Smooth muscle cell (in vitro differentiated cells): Measurements from ENCODE around the gene ADD2. TPM values are rescaled to one million over a fixed set of nuclear protein-coding genes. Genes with fewer than 3 reads are reported as not detected.

ENCODE experiments used
- DNase-seq: peaks from one replicate; lab custom pipeline; 2025; ENCODE audit not compliant: unreplicated experiment; lab: John Stamatoyannopoulos, UW
- H2AFZ ChIP-seq: fragments of 200-600 bp; sonication (generic); 2 replicates; pipeline ENCODE4 v1.6.0; 2016; ENCODE audit warnings: antibody characterized with exemption, low read depth, mild to moderate bottlenecking
- H3F3A ChIP-seq: fragments of 200-600 bp; sonication (generic); 2 replicates; pipeline ENCODE4 v1.6.0; 2017; ENCODE audit warnings: antibody characterized with exemption, low read depth
- H3K27ac ChIP-seq: fragments of 200-600 bp; sonication (generic); 2 replicates; pipeline ENCODE4 v1.5.1; 2016; ENCODE audit warnings: low read depth, mild to moderate bottlenecking
- H3K27me3 ChIP-seq: fragments of 200-600 bp; sonication (generic); 2 replicates; pipeline ENCODE4 v1.6.1; 2016; ENCODE audit warnings: low read depth, mild to moderate bottlenecking
- H3K36me3 ChIP-seq: fragments of 200-600 bp; sonication (generic); 2 replicates; pipeline ENCODE4 v1.5.1; 2016; ENCODE audit warnings: low read depth
- H3K4me1 ChIP-seq: fragments of 200-600 bp; sonication (generic); 2 replicates; pipeline ENCODE4 v1.5.1; 2016; ENCODE audit warnings: low read depth
- H3K4me2 ChIP-seq: fragments of 200-600 bp; sonication (generic); 2 replicates; pipeline ENCODE4 v1.6.0; 2016; ENCODE audit warnings: mild to moderate bottlenecking
- H3K4me3 ChIP-seq: fragments of 200-600 bp; sonication (generic); 2 replicates; pipeline ENCODE4 v1.5.1; 2016; ENCODE audit warnings: mild to moderate bottlenecking
- H3K79me2 ChIP-seq: fragments of 200-600 bp; sonication (generic); 2 replicates; pipeline ENCODE4 v1.6.0; 2016; ENCODE audit warnings: low read depth, mild to moderate bottlenecking
- H3K9ac ChIP-seq: fragments of 200-600 bp; sonication (generic); 2 replicates; pipeline ENCODE4 v1.6.0; 2016; ENCODE audit warnings: low read depth
- H3K9me3 ChIP-seq: fragments of 200-600 bp; sonication (generic); replicated peaks from 2 replicates; pipeline ENCODE4 v1.5.1; 2016; ENCODE audit warnings: low read depth
- H4K20me1 ChIP-seq: fragments of 200-600 bp; sonication (generic); 2 replicates; pipeline ENCODE4 v1.6.0; 2016; ENCODE audit warnings: low read depth
- WGBS: methylation state at CpG from one replicate; pipeline ENCODE4 v1.1.7; 2016; ENCODE audit warnings: low lambda C conversion rate; 5-methylcytosine and 5-hydroxymethylcytosine counted together
- polyA plus RNA-seq: library from polyadenylated mRNA; unstranded; fragments of >200 nt; fragmentation: Nextera tagmentation; extraction: Ambion mirVana; gene quantifications from 2 replicates; pipeline ENCODE4 v1.2.1, GENCODE V29; 2016
- total RNA-seq: library from RNA; depleted of rRNA; stranded (reverse); fragments of >200 nt; gene quantifications from 2 replicates; pipeline ENCODE4 v1.2.3, GENCODE V29; 2014
- TF ChIP-seq, protein P1 (sequence below): fragments of 200-600 bp; sonication (generic); IDR thresholded peaks from 2 replicates; pipeline ENCODE4 v1.5.1; 2017; ENCODE audit warnings: borderline replicate concordance, mild to moderate bottlenecking, antibody characterized with exemption; ENCODE audit not compliant: insufficient read depth, poor library complexity, severe bottlenecking

The ADD2 gene
- total and polyA plus RNA-seq, 2 experiments from 2014 or later: 4.3 to 7.1 TPM

DNA sequence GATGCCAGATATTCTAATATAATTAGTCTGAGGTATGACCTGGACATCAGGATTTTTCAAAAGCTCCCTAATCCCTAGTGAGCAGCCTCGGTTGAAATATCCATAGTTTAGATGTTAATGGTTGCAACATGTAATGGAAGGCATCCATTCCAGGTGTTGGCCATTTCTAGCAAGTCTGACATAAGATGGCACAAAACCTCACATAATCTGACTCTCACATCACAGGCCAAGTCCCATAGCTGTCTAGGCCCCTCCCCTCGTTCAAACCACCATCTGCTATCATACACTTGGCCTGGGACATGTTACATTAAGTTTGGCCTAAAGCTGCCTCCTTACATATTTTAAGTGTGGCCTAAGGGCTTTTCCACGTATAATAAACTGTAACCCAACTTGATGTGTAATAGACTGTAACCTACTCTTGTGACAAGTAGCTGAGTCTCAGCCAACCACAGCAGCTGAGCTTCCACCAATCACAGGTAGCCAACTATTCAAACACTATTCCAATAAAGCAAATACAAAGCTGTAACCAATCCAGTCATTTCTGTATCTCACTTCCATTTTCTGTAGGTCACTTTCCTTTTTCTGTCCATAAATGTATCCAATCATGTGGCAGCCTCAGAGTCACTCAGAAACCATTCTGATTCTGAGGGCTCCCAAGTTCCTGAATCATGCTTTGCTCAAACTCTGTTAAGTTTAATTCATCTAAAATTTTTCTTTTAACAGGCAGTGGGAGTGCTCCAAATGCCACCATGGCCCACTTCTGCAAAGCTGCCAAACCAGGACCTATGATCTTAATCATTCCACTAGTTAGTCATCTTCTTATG is 59.4 kb downstream of the ADD2 start:
- Histone ChIP-seq H3F3A (no peaks in the 10 kb centered on the region), H3K27ac (no peak overlapping the region), H2AFZ (no peak overlapping the region), H3K9me3 (no peaks in the 10 kb centered on the region), H3K79me2 (no peaks in the 10 kb centered on the region), H3K27me3 (no peaks in the 10 kb centered on the region), H3K4me3 (no peak overlapping the region), H3K4me2 (no peak overlapping the region), H3K9ac (no peak overlapping the region), H3K4me1 (no peaks in the 10 kb centered on the region), H3K36me3 (no peaks in the 10 kb centered on the region), H4K20me1 (no peaks in the 10 kb centered on the region)
- TF ChIP-seq, protein P1, sequence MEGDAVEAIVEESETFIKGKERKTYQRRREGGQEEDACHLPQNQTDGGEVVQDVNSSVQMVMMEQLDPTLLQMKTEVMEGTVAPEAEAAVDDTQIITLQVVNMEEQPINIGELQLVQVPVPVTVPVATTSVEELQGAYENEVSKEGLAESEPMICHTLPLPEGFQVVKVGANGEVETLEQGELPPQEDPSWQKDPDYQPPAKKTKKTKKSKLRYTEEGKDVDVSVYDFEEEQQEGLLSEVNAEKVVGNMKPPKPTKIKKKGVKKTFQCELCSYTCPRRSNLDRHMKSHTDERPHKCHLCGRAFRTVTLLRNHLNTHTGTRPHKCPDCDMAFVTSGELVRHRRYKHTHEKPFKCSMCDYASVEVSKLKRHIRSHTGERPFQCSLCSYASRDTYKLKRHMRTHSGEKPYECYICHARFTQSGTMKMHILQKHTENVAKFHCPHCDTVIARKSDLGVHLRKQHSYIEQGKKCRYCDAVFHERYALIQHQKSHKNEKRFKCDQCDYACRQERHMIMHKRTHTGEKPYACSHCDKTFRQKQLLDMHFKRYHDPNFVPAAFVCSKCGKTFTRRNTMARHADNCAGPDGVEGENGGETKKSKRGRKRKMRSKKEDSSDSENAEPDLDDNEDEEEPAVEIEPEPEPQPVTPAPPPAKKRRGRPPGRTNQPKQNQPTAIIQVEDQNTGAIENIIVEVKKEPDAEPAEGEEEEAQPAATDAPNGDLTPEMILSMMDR: no peak
- no peak for DNase-seq
- 95% methylated on average over 3 of the region's 3 CpGs for WGBS

DNA sequence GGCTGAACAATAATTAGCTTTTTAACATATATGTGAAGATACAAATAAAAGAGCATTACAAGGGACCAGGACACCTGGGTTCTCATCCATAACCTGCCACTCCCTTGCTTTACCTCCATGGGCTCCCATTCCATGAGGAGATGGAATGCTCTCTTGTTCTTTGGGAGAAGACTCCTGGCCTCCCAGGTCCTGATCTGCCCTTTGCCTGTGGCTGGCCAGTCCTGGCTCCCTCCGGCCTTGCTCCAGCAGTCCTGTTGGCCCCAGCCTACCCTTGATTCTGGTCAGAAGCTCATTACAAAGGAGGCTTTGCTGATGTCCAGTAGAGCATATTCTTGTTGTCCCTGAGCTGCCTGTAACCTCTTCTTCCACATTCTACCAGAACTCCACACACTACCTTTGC is 60.3 kb downstream of the ADD2 start:
- Histone ChIP-seq H3K9ac (no peak overlapping the region), H4K20me1 (no peaks in the 10 kb centered on the region), H3K4me3 (no peak overlapping the region), H3K27me3 (no peaks in the 10 kb centered on the region), H3F3A (no peaks in the 10 kb centered on the region), H3K4me1 (no peaks in the 10 kb centered on the region), H3K36me3 (no peaks in the 10 kb centered on the region), H3K27ac (no peak overlapping the region), H3K4me2 (no peak overlapping the region), H3K79me2 (no peaks in the 10 kb centered on the region), H2AFZ (no peak overlapping the region), H3K9me3 (no peaks in the 10 kb centered on the region)
- WGBS: 100% methylated on average over 1 of the region's 1 CpG
- TF ChIP-seq, protein P1: no peak
- no peak for DNase-seq

DNA sequence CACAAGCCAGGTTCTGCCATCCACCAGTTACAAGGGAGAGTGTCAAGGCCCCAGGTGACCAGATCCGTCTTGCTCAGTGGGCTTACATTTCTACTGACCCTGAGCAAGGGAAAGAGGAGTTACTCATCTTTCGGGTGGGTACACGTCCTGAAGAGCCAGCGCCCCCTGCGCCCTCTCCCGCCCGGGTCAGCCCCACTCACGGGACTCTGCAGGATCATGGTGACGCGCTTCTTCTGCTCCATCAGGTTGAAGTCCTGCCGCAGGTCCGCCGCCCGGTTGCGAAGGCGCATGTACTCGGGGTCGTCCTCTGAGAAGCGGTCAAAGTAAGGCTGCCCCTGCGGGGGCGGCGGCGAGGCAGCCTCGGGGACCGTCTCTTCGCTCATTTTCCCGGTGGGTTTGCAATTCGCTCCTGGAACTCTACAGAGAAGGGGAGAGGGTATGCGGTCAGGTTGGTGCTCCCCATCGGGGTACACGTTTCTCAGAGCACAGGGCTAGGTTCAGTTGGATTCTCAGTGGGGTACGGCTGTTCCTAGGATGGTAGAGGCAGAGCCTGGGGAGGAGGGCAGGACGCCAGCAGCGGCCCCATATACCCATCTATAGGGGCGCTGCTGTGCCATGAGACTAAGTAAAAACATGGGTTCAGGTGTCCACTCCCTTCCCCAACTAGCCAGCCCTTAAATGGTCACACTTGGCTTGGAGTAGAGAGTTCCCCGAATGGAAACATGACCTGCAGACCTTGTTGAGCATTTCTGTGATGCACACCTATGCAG is 61.8 kb downstream of the ADD2 start:
- TF ChIP-seq, protein P1: no peak
- Histone ChIP-seq H3K79me2 (no peaks in the 10 kb centered on the region), H3K27me3 (no peaks in the 10 kb centered on the region), H4K20me1 (no peaks in the 10 kb centered on the region), H3F3A (no peaks in the 10 kb centered on the region), H2AFZ (no peak overlapping the region), H3K27ac (no peak overlapping the region), H3K4me3 (no peak overlapping the region), H3K9me3 (no peaks in the 10 kb centered on the region), H3K4me2 (no peak overlapping the region), H3K4me1 (no peaks in the 10 kb centered on the region), H3K36me3 (no peaks in the 10 kb centered on the region), H3K9ac (no peak overlapping the region)
- WGBS: 96% methylated on average over 36 of the region's 36 CpGs
- DNase-seq: no peak
